ENCODE results near the gene RNF34. TPM values are rescaled to one million over a fixed set of nuclear protein-coding genes. Genes with fewer than 3 reads are reported as not detected.

The RNF34 gene
- polyA plus RNA-seq, 4 donors = 29.7 to 39.0 (median 31.8) TPM

DNA sequence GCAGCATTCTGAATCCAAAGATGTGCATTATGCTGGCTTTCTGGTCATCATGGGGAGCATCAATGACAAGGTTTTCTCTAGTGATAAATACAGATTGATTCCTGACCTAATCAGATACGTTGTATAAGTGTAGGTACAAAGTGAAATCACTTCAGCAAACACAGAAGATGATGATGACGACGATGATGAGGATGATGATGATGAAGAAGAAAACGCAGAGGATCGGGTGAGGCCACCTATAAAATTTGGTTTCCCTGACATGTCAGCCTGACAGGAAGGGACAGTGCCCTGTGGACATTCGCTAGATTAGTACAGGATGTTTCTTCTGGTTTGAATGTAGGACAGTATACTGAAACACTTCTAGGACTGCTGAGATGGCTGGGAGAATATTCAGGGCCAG, 20.2 kb downstream of the RNF34 start:
- DNase-seq = no peak
- peaks cover 2 to 22% (median 7%) of the 10 kb centered on the region in 3 donors for H3K4me1 ChIP-seq (ENCODE audit: control insufficient read depth in 3 of 3, insufficient read depth in 2 of 3, low read depth in 1 of 3, low read length in 2 of 3)
- no peaks in the 10 kb centered on the region for H3K27me3 ChIP-seq (ENCODE audit: control insufficient read depth in 3 of 3, insufficient read depth in 3 of 3, low read length in 3 of 3)
- peaks cover 13 to 54% (median 32%) of the 10 kb centered on the region in 3 donors for H3K36me3 ChIP-seq (ENCODE audit: control insufficient read depth in 3 of 3, insufficient read depth in 2 of 3, low read depth in 1 of 3, low read length in 3 of 3)
- WGBS, 3 donors = 84 to 91% (median 87%) methylated on average over 6 of the region's 6 CpGs
- FAIRE-seq = no peak
- H3K4me3 ChIP-seq (ENCODE audit: low read depth in 1 of 3, low read length in 3 of 3) = no peak overlapping the region
- H3K9me3 ChIP-seq (ENCODE audit: control insufficient read depth in 2 of 2, insufficient read depth in 1 of 2, low read depth in 1 of 2, low read length in 1 of 2) = no peaks in the 10 kb centered on the region
- H3K27ac ChIP-seq (ENCODE audit: low read depth in 1 of 3, low read length in 2 of 3) = no peak overlapping the region

GRCh38 chr12:121423253-121423652, 23.3 kb downstream of the RNF34 start:
- H3K4me1 ChIP-seq (ENCODE audit: control insufficient read depth in 3 of 3, insufficient read depth in 2 of 3, low read depth in 1 of 3, low read length in 2 of 3) = peaks cover 0 to 13% (median 0%) of the 10 kb centered on the region in 3 donors
- H3K27ac ChIP-seq (ENCODE audit: low read depth in 1 of 3, low read length in 2 of 3) = no peak overlapping the region
- H3K9me3 ChIP-seq (ENCODE audit: control insufficient read depth in 2 of 2, insufficient read depth in 1 of 2, low read depth in 1 of 2, low read length in 1 of 2) = no peaks in the 10 kb centered on the region
- peaks cover 10 to 64% (median 27%) of the 10 kb centered on the region in 3 donors for H3K36me3 ChIP-seq (ENCODE audit: control insufficient read depth in 3 of 3, insufficient read depth in 2 of 3, low read depth in 1 of 3, low read length in 3 of 3)
- DNase-seq (no peak), FAIRE-seq (no peak)
- 93 to 95% (median 94%) methylated on average over 14 of the region's 14 CpGs for WGBS, 3 donors
- no peaks in the 10 kb centered on the region for H3K27me3 ChIP-seq (ENCODE audit: control insufficient read depth in 3 of 3, insufficient read depth in 3 of 3, low read length in 3 of 3)
- H3K4me3 ChIP-seq (ENCODE audit: low read depth in 1 of 3, low read length in 3 of 3) = no peak overlapping the region

DNA sequence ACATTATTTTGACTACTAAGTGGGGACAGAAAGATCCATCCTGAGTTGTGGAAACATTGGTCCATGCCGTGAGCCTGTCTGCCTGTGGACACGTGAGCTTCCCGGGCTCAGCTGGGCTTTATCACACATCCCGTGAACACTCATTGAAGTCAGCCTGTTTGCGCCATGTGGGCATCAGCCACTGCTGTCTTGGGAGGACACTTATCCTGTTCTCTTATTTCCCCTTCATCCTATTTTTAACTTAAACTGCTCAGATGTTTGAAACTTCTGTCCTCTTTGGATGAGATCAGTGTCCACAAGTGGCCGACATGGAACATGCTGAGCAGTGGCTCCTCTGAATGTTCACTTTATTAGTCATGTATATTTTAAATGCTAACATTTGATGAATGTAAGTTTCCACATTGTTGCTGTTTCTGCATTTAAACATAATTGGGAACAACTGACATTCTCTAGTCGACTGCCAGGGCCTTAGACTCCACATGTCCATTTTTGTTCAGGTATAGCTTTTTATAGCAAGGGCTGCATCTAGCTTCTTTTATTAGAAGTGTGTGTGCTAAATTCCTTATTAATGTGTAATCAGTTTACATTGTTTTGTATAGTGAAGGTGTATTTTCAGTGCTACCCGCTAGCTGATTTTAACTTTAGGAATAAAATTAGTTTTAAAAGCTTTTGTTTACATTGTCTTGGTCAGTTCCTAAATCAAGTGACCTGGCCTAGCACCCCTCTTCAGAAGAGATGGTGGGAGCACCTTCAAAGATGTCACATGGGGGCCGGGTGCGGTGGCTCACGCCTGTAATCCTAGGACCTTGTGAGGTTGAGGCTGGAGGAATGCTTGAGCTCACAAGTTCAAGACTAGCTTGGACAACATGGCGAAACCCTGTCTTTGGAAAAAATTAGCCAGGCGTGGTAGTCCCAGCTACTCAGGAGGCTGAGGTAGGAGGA, 24.0 kb downstream of the RNF34 start:
- FAIRE-seq = no peak
- Histone ChIP-seq H3K27me3 (ENCODE audit: control insufficient read depth in 3 of 3, insufficient read depth in 3 of 3, low read length in 3 of 3) (no peaks in the 10 kb centered on the region), H3K4me1 (ENCODE audit: control insufficient read depth in 3 of 3, insufficient read depth in 2 of 3, low read depth in 1 of 3, low read length in 2 of 3) (peaks cover 0 to 9% (median 0%) of the 10 kb centered on the region in 3 donors), H3K27ac (ENCODE audit: low read depth in 1 of 3, low read length in 2 of 3) (peak overlapping the region in 1 of 3 donors; percentile 73), H3K4me3 (ENCODE audit: low read depth in 1 of 3, low read length in 3 of 3) (no peak overlapping the region), H3K36me3 (ENCODE audit: control insufficient read depth in 3 of 3, insufficient read depth in 2 of 3, low read depth in 1 of 3, low read length in 3 of 3) (peaks cover 13 to 62% (median 32%) of the 10 kb centered on the region in 3 donors), H3K9me3 (ENCODE audit: control insufficient read depth in 2 of 2, insufficient read depth in 1 of 2, low read depth in 1 of 2, low read length in 1 of 2) (no peaks in the 10 kb centered on the region)
- 94 to 96% (median 95%) methylated on average over 13 of the region's 13 CpGs for whole genome bisulfite sequencing, 3 donors
- DNase-seq = no peak

GRCh38 chr12:121424624-121424975, 24.7 kb downstream of the RNF34 start:
- H3K27ac ChIP-seq (ENCODE audit: low read depth in 1 of 3, low read length in 2 of 3) = peak overlapping the region in 1 of 3 donors; percentile 73
- H3K27me3 ChIP-seq (ENCODE audit: control insufficient read depth in 3 of 3, insufficient read depth in 3 of 3, low read length in 3 of 3) = no peaks in the 10 kb centered on the region
- WGBS, 3 donors = 79 to 98% (median 94%) methylated on average over 1 of the region's 1 CpG
- no peak overlapping the region for H3K4me3 ChIP-seq (ENCODE audit: low read depth in 1 of 3, low read length in 3 of 3)
- H3K9me3 ChIP-seq (ENCODE audit: control insufficient read depth in 2 of 2, insufficient read depth in 1 of 2, low read depth in 1 of 2, low read length in 1 of 2) = no peaks in the 10 kb centered on the region
- H3K4me1 ChIP-seq (ENCODE audit: control insufficient read depth in 3 of 3, insufficient read depth in 2 of 3, low read depth in 1 of 3, low read length in 2 of 3) = peaks cover 0 to 9% (median 0%) of the 10 kb centered on the region in 3 donors
- FAIRE-seq (no peak), DNase-seq (peak in 1 of 2 donors; percentile 33)
- H3K36me3 ChIP-seq (ENCODE audit: control insufficient read depth in 3 of 3, insufficient read depth in 2 of 3, low read depth in 1 of 3, low read length in 3 of 3) = peaks cover 13 to 60% (median 35%) of the 10 kb centered on the region in 3 donors

- 66 to 71% (median 70%) methylated on average over 2 of the region's 2 CpGs for WGBS, 3 donors
- Histone ChIP-seq H3K27ac (ENCODE audit: low read depth in 1 of 3, low read length in 2 of 3) (no peak overlapping the region), H3K27me3 (ENCODE audit: control insufficient read depth in 3 of 3, insufficient read depth in 3 of 3, low read length in 3 of 3) (no peaks in the 10 kb centered on the region), H3K4me1 (ENCODE audit: control insufficient read depth in 3 of 3, insufficient read depth in 2 of 3, low read depth in 1 of 3, low read length in 2 of 3) (peaks cover 0 to 9% (median 0%) of the 10 kb centered on the region in 3 donors), H3K36me3 (ENCODE audit: control insufficient read depth in 3 of 3, insufficient read depth in 2 of 3, low read depth in 1 of 3, low read length in 3 of 3) (peaks cover 14 to 63% (median 32%) of the 10 kb centered on the region in 3 donors), H3K9me3 (ENCODE audit: control insufficient read depth in 2 of 2, insufficient read depth in 1 of 2, low read depth in 1 of 2, low read length in 1 of 2) (no peaks in the 10 kb centered on the region), H3K4me3 (ENCODE audit: low read depth in 1 of 3, low read length in 3 of 3) (no peak overlapping the region)
- no peak for FAIRE-seq
- no peak for DNase-seq
Observed at GRCh38 chr12:121427556-121428050, 27.7 kb downstream of the RNF34 start.

GRCh38 chr12:121428883-121429282, 29.0 kb downstream of the RNF34 start:
- peaks cover 0 to 9% (median 0%) of the 10 kb centered on the region in 3 donors for H3K4me1 ChIP-seq (ENCODE audit: control insufficient read depth in 3 of 3, insufficient read depth in 2 of 3, low read depth in 1 of 3, low read length in 2 of 3)
- DNase-seq (no peak), FAIRE-seq (no peak)
- H3K27ac ChIP-seq (ENCODE audit: low read depth in 1 of 3, low read length in 2 of 3) = no peak overlapping the region
- WGBS, 3 donors = 93 to 95% (median 94%) methylated on average over 6 of the region's 6 CpGs
- no peaks in the 10 kb centered on the region for H3K9me3 ChIP-seq (ENCODE audit: control insufficient read depth in 2 of 2, insufficient read depth in 1 of 2, low read depth in 1 of 2, low read length in 1 of 2)
- peaks cover 14 to 61% (median 27%) of the 10 kb centered on the region in 3 donors for H3K36me3 ChIP-seq (ENCODE audit: control insufficient read depth in 3 of 3, insufficient read depth in 2 of 3, low read depth in 1 of 3, low read length in 3 of 3)
- no peak overlapping the region for H3K4me3 ChIP-seq (ENCODE audit: low read depth in 1 of 3, low read length in 3 of 3)
- no peaks in the 10 kb centered on the region for H3K27me3 ChIP-seq (ENCODE audit: control insufficient read depth in 3 of 3, insufficient read depth in 3 of 3, low read length in 3 of 3)

- H3K4me1 ChIP-seq (ENCODE audit: control insufficient read depth in 3 of 3, insufficient read depth in 2 of 3, low read depth in 1 of 3, low read length in 2 of 3) = no peaks in the 10 kb centered on the region
- FAIRE-seq (no peak), DNase-seq (no peak)
- no peaks in the 10 kb centered on the region for H3K27me3 ChIP-seq (ENCODE audit: control insufficient read depth in 3 of 3, insufficient read depth in 3 of 3, low read length in 3 of 3)
- WGBS, 3 donors = 91 to 94% (median 93%) methylated on average over 6 of the region's 6 CpGs
- H3K36me3 ChIP-seq (ENCODE audit: control insufficient read depth in 3 of 3, insufficient read depth in 2 of 3, low read depth in 1 of 3, low read length in 3 of 3) = peaks cover 15 to 61% (median 23%) of the 10 kb centered on the region in 3 donors
- H3K4me3 ChIP-seq (ENCODE audit: low read depth in 1 of 3, low read length in 3 of 3) = no peak overlapping the region
- H3K27ac ChIP-seq (ENCODE audit: low read depth in 1 of 3, low read length in 2 of 3) = no peak overlapping the region
- H3K9me3 ChIP-seq (ENCODE audit: control insufficient read depth in 2 of 2, insufficient read depth in 1 of 2, low read depth in 1 of 2, low read length in 1 of 2) = no peaks in the 10 kb centered on the region
Observed at GRCh38 chr12:121430833-121431415, 31.0 kb downstream of the RNF34 start.

DNA sequence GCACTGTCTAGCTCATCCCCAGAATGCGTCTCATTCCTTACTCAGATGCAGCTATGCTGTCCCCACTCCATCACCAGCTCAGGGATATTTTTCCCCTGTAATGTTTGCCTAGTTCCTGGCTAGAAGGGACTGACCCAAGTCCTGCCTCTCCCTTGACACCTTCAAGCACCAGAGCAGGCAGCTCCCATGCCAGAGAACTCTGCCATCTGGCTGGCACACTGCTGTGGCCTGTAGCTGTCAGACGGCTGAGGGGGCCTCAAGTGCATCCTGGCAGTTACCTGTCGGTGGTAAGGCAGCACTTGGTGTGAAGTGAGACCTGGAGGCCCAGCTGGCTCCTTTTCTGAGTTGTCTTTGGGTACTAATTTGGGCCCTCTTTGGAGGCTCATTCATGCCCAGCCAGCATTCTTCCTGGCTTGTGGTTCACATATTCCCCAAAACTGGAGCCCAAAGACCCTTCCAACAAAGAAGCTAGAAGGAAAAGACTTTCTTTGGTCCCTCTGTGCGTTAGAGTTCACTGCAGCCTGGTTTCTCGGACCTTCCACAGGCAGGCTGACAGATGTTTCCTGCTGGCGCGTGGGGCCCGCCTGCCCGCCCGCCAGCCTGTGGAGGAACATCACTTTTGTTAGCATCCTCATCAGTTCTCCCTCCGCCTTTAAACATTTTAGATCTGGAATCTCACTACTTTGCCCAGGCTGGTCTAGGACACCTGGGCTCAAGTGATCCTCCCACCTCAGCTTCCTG, 33.0 kb downstream of the RNF34 start:
- Histone ChIP-seq H3K9me3 (ENCODE audit: control insufficient read depth in 2 of 2, insufficient read depth in 1 of 2, low read depth in 1 of 2, low read length in 1 of 2) (no peaks in the 10 kb centered on the region), H3K36me3 (ENCODE audit: control insufficient read depth in 3 of 3, insufficient read depth in 2 of 3, low read depth in 1 of 3, low read length in 3 of 3) (peaks cover 16 to 54% (median 18%) of the 10 kb centered on the region in 3 donors), H3K27me3 (ENCODE audit: control insufficient read depth in 3 of 3, insufficient read depth in 3 of 3, low read length in 3 of 3) (no peaks in the 10 kb centered on the region), H3K4me1 (ENCODE audit: control insufficient read depth in 3 of 3, insufficient read depth in 2 of 3, low read depth in 1 of 3, low read length in 2 of 3) (no peaks in the 10 kb centered on the region), H3K4me3 (ENCODE audit: low read depth in 1 of 3, low read length in 3 of 3) (no peak overlapping the region), H3K27ac (ENCODE audit: low read depth in 1 of 3, low read length in 2 of 3) (no peak overlapping the region)
- WGBS, 3 donors = 82 to 93% (median 91%) methylated on average over 11 of the region's 11 CpGs
- DNase-seq (no peak), FAIRE-seq (no peak)
